GM21447 (cell line): ENCODE measurements around the gene STAB1.

Experiments
- ATAC-seq: cut with Tn5 transposase; IDR thresholded peaks from one replicate; pipeline ENCODE4 v1.9.1; 2021; ENCODE audit not compliant: unreplicated experiment

Gene STAB1

DNA sequence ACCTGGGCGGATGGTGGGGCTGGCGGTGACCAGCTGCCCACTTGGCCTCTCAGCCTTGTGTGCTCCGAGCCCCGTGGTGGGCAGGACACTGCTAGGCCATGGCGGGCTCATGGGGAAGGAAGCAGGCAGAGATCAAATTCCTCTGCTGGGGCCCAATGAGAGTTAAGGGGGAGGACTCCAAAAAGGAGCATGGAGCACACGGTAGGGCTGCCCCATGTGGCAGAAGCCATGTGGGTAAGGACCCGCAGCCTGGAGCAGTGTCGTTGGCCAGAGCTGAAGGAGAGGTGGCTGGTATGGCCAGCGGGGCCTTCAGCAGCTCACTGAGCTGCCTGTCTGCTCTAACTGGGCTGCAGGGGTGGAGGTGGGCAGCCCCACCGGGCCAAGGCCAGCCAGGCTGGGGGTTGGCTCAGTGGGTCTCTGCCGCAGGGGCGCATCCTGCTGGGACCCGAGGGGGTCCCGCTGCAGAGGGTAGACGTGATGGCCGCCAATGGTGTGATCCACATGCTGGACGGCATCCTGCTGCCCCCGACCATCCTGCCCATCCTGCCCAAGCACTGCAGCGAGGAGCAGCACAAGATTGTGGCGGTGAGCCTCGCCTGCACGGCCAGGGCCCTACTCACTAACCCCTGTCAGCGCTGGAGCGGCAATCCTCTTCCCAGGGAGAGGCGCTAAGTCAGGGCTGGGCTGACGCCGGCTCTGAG lies 11.3 kb downstream of the STAB1 start:
- no peak for ATAC-seq

GRCh38 chr3:52507359-52507758 lies 12.2 kb downstream of the STAB1 start:
- no peak for ATAC-seq

- no peak for ATAC-seq
Measured at GRCh38 chr3:52509753-52510328, 14.7 kb downstream of the STAB1 start.

DNA sequence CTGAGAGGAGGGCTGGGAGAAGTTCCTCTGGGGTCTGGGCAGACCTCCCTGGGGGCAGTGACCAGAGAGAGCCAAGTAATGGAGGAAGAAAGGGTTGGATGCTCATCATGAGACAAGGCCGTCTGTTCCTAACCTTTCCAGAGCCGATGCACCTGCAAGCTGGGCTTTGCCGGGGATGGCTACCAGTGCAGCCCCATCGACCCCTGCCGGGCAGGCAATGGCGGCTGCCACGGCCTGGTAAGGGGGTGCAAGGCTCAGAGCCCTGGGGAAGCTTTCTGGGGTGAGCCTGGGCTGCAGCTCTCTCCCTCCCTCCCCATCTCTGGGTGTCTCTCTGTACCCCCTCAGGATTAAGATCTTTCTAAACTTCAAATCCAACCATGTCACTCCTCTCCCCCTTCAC lies 16.4 kb downstream of the STAB1 start:
- no peak for ATAC-seq

- no peak for ATAC-seq
Measured at GRCh38 chr3:52512105-52512504, 17.0 kb downstream of the STAB1 start.

DNA sequence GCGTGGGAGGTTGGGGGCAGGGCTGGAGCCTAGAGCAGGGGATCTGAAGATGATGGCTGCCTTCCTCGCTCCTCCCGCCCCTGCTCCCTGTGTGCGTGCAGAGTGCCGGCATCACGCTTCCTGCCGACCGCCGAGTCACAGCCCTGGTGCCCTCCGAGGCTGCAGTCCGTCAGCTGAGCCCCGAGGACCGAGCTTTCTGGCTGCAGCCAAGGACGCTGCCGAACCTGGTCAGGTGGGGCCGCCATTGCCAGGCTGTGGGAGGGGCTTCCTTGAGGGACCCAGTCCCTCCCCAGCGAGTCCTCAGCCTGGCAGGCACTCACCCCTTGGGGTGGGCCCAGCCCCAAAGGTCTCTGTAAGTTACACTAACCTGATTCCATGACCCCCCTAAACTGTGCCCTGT lies 17.6 kb downstream of the STAB1 start:
- ATAC-seq = no peak

DNA sequence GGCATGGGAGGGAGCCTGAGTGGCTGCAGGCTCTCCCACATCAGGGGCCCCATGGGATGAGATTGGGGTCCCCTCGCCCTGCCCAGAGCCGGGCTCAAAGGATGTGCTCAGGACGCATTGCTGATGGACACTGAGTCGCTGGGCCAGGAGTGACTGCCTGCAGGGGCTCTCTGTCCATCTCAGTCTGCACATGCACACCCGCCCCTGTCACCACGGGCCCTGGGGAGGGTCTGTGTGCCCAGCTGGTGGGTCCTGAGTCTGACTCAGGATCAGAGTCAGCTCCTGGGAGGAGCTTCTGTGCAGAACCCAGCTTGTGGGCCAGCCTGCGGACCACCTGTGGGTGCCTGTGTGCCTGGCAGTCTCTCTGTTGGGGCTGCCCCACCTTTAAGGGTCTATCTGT lies 18.1 kb downstream of the STAB1 start:
- ATAC-seq = no peak

GRCh38 chr3:52514576-52514975 lies 19.4 kb downstream of the STAB1 start:
- no peak for ATAC-seq

DNA sequence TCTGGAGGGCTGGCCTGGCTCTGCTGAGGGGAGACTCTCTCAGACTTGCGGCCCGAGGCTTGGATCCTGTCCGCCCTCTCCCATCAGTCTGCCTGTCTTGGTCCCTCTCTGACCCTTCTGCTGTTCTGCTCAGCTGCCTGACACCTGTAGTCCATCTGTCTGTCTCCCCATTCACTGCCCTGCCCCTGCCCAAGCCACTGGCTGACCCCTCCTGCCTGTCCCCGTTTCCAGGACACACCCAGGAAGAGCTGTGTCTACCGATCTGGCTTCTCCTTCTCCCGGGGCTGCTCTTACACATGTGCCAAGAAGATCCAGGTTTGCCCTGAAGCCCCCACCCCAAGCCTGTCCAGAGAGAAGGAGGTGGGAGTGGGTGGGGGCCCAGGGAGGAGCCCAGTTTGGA lies 20.1 kb downstream of the STAB1 start:
- ATAC-seq = no peak

GRCh38 chr3:52516509-52517195 lies 21.5 kb downstream of the STAB1 start:
- no peak for ATAC-seq

DNA sequence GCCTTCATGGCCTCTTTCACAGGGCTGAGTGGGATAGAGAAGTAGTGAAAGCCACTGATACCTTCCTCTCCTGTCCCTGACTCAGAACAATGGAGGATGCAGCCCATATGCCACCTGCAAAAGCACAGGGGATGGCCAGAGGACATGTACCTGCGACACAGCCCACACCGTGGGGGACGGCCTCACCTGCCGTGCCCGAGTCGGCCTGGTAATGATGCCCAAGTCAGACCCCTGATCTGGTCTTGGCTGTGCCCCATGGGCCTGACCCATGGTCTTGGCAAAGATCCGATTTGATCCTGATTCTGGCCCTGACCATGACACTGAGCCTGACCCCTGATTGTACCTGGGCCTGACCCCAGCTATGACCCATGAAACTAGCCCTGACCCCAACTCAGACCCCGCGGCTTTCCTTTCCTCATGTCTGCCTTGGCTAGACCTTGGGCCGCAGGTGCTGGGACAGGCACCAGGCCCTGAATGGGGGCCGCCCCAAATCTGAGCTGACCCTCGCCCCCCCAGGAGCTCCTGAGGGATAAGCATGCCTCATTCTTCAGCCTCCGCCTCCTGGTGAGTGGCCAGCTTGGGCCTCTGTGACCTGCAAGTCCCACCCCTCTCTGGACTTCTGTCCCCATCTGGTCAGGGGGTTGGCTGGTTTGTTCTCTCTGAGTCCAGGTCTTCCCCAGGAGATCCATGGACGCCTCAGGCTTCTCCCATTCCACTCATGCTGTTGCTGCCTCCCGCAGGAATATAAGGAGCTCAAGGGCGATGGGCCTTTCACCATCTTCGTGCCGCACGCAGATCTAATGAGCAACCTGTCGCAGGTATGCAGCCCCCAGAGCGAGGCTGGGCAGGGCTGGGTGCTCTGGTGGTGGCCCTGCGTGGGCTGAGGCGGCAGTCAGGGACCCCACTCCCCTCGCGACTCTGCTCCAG lies 22.9 kb downstream of the STAB1 start:
- ATAC-seq = no peak

DNA sequence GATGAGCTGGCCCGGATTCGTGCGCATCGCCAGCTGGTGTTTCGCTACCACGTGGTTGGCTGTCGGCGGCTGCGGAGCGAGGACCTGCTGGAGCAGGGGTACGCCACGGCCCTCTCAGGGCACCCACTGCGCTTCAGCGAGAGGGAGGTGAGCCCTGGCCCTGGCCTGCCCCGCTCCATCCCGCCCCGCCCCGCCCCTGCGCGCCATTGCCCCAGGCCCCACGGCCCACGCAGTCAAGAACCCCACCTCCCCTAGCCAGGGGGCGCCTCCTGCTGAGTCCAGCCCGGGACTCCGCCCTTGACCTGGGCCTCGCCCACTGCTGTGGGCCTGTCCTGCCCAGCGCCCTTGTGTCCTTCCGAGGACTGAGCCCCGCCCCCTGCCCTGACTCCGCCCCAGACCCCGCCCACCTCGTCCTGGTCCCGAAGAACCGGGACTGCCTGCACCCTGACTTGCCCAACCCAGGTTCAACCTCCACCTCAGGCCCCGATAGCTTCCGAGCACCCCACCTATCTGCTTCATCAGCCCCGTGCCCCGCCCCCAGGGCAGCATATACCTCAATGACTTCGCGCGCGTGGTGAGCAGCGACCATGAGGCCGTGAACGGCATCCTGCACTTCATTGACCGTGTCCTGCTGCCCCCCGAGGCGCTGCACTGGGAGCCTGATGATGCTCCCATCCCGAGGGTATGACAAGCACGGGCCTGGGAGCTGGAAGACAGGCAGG lies 23.7 kb downstream of the STAB1 start:
- no peak for ATAC-seq

- ATAC-seq = no peak
Measured at GRCh38 chr3:52519445-52520140, 24.5 kb downstream of the STAB1 start.

- ATAC-seq = no peak
Measured at GRCh38 chr3:52520141-52520667, 25.1 kb downstream of the STAB1 start.

DNA sequence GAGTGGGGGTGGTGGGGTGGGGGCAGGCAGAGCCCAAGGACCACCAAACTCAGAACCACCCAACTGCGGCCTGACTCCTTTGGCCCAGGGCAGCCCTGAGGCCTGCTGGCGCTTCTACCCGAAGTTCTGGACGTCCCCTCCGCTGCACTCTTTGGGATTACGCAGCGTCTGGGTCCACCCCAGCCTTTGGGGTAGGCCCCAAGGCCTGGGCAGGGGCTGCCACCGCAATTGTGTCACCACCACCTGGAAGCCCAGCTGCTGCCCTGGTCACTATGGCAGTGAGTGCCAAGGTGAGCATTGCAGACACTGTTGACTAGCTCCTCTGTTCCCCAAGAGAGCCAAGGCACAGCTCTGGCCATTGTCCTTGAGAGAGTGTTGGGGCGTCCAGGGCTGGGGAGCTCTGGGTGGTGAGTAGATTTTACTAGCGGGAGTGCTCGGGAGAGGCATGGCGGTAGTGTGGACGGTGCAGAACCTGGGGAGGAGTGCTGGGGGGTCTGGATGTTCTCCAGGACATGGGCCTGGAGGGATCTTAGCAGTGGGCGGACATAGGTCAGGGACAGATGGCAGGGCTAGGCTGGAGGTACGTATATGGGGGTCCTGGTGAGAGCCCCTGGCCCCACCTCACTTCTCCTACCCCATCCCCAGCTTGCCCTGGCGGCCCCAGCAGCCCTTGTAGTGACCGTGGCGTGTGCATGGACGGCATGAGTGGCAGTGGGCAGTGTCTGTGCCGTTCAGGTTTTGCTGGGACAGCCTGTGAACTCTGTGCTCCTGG lies 25.8 kb downstream of the STAB1 start:
- ATAC-seq = no peak

- no peak for ATAC-seq
Measured at GRCh38 chr3:52521488-52521824, 26.3 kb downstream of the STAB1 start.

GRCh38 chr3:52521881-52522650 lies 26.9 kb downstream of the STAB1 start:
- no peak for ATAC-seq

- no peak for ATAC-seq
Measured at GRCh38 chr3:52522651-52523251, 27.6 kb downstream of the STAB1 start.
